Astrocyte of the spinal cord (primary cell): ENCODE data around the gene WDR54.

Experiments used
- DNase-seq: peaks from one replicate; pipeline ENCODE4 v3.0.0; 2011; ENCODE audit warnings: low read depth, low spot score
- H3K4me3 ChIP-seq: 2 replicates; pipeline ENCODE4 v1.5.1; 2011; ENCODE audit warnings: low read depth, mild to moderate bottlenecking, low read length, moderate library complexity
- in situ Hi-C: cut with HindIII; loops from 2 replicates; pipeline ENCODE4 v1.10.0; 2017; ENCODE audit warnings: low sequenced_read_pairs
- TF ChIP-seq, protein P1 (sequence below): IDR thresholded peaks from 2 replicates; pipeline ENCODE4 v1.5.1; 2012; ENCODE audit warnings: low read depth, mild to moderate bottlenecking, low read length, inconsistent platforms

The WDR54 gene

GRCh38 chr2:74414441-74414840, 7.1 kb upstream of the WDR54 start:
- peak overlapping the region; percentile 43 for H3K4me3 ChIP-seq
- TF ChIP-seq, protein P1, sequence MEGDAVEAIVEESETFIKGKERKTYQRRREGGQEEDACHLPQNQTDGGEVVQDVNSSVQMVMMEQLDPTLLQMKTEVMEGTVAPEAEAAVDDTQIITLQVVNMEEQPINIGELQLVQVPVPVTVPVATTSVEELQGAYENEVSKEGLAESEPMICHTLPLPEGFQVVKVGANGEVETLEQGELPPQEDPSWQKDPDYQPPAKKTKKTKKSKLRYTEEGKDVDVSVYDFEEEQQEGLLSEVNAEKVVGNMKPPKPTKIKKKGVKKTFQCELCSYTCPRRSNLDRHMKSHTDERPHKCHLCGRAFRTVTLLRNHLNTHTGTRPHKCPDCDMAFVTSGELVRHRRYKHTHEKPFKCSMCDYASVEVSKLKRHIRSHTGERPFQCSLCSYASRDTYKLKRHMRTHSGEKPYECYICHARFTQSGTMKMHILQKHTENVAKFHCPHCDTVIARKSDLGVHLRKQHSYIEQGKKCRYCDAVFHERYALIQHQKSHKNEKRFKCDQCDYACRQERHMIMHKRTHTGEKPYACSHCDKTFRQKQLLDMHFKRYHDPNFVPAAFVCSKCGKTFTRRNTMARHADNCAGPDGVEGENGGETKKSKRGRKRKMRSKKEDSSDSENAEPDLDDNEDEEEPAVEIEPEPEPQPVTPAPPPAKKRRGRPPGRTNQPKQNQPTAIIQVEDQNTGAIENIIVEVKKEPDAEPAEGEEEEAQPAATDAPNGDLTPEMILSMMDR, result no peak
- DNase-seq, result no peak
- in situ Hi-C loops, result no loop called here

GRCh38 chr2:74414881-74415761, 6.4 kb upstream of the WDR54 start:
- H3K4me3 ChIP-seq, result peak overlapping the region; percentile 43
- TF ChIP-seq, protein P1, result peak; percentile 30
- no peak for DNase-seq
- in situ Hi-C loops, result no loop called here

DNA sequence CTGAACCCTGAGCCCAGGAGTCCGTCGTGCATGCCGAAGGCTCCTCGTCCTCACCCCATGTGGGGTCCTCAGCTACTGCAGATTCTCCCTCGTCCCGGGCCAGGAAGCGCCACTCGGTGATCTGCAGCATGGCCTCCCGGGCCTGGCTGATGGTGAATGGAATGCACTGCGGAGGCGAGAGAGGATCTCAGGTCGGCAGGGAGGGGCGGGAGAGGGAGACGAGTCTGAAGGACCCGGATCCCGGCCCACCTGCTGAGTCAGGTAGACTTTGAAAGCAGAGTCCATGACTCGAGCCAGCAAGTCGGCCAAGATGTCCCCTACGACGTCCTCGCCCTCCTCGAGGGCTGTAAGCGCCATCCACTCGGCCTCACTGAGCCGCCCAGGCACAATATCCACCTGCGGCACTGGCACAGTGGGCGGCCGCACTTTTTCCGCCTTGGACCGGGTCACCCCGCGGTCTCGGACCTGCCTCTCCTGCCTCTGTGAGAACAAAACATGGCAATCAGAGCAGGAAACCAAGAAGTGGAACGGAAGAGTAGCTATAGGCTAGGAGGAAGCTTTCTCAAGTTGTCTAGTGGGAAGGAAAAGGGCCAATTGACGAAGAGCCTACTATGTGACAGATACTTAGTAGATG, 5.7 kb upstream of the WDR54 start:
- peak overlapping the region; percentile 43 for H3K4me3 ChIP-seq
- DNase-seq, result no peak
- TF ChIP-seq, protein P1, result no peak
- in situ Hi-C loops, result no loop called here

DNA sequence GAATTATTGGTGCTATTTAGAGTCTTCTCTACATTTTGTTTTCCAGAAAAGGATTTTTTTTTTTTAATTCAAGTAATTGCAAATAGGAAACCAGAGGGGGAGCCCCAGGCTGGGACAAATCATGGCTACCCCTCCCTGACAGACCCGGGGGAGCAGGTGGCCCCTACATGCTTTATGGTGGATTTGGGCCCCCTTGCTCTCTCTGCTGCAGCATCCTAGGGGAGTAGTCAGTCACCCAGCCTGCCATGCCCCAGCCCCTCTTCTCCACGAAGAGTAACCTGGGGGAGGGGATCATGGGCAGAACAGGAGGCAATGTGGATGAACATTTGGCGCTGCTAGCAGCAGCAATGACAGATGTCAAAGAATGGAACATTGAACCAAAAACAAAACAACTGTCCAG, 4.8 kb upstream of the WDR54 start:
- TF ChIP-seq, protein P1, result no peak
- no peak for DNase-seq
- in situ Hi-C loops, result no loop called here
- no peak overlapping the region for H3K4me3 ChIP-seq

GRCh38 chr2:74417197-74417596, 4.3 kb upstream of the WDR54 start:
- in situ Hi-C loops, result no loop called here
- no peak overlapping the region for H3K4me3 ChIP-seq
- no peak for DNase-seq
- TF ChIP-seq, protein P1, result no peak

DNA sequence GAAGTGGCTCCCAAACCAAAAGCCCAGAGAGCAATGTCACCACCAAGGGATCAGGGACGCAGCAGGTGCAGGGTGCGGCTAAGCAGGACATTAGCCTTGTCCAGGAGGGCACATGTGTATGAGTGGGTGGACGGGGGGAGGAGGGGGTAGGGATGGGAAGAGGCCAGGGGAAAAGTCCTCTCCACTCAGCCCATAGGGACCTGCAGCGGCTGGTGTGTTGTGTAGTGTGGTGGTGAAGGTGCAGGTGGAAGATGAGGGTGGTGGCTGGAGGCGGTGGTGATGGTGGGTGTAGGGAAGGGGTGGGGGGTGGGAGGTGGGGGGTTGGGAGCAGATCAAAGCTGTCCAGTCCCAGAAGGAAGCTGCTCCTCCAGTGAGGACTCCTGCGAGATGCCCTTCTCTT, 3.8 kb upstream of the WDR54 start:
- in situ Hi-C loops, result no loop called here
- no peak for DNase-seq
- no peak overlapping the region for H3K4me3 ChIP-seq
- TF ChIP-seq, protein P1, result no peak
